ENCODE data around the gene DENND1A.

Gene DENND1A

GRCh38 chr9:123881604-123882003, 48.3 kb downstream of the DENND1A start:
- H3K36me3 Mint-ChIP-seq (ENCODE audit: low read depth): peaks cover 13% of the 10 kb centered on the region
- peaks cover 32% of the 10 kb centered on the region for H3K4me1 Mint-ChIP-seq (ENCODE audit: low read depth)
- no peaks in the 10 kb centered on the region for H3K9me3 Mint-ChIP-seq
- no peaks in the 10 kb centered on the region for H3K27me3 Mint-ChIP-seq
- intact Hi-C loops (cut with micrococcal nuclease): loop anchor here (10.0 kb wide), 1 partner anchor 57 kb away; no protein-coding TSS in a partner anchor
- H3K27ac Mint-ChIP-seq: no peak overlapping the region
- H3K4me3 Mint-ChIP-seq: no peak overlapping the region

GRCh38 chr9:123880420-123880819, 49.5 kb downstream of the DENND1A start:
- no peaks in the 10 kb centered on the region for H3K9me3 Mint-ChIP-seq
- H3K4me1 Mint-ChIP-seq (ENCODE audit: low read depth): peaks cover 31% of the 10 kb centered on the region
- intact Hi-C loops (cut with micrococcal nuclease): loop anchor here (10.0 kb wide), 1 partner anchor 56 kb away; no protein-coding TSS in a partner anchor
- H3K27ac Mint-ChIP-seq: no peak overlapping the region
- H3K4me3 Mint-ChIP-seq: no peak overlapping the region
- H3K36me3 Mint-ChIP-seq (ENCODE audit: low read depth): peaks cover 16% of the 10 kb centered on the region
- no peaks in the 10 kb centered on the region for H3K27me3 Mint-ChIP-seq

- intact Hi-C loops (cut with micrococcal nuclease): no loop called here
- Mint-ChIP-seq H3K36me3 (ENCODE audit: low read depth) (peaks cover 27% of the 10 kb centered on the region), H3K4me1 (ENCODE audit: low read depth) (peaks cover 5% of the 10 kb centered on the region), H3K4me3 (no peak overlapping the region), H3K27ac (no peak overlapping the region), H3K27me3 (no peaks in the 10 kb centered on the region), H3K9me3 (no peaks in the 10 kb centered on the region)
Observed at GRCh38 chr9:123876750-123877149, 53.2 kb downstream of the DENND1A start.

GRCh38 chr9:123872710-123873109, 57.2 kb downstream of the DENND1A start:
- Mint-ChIP-seq H3K4me3 (no peak overlapping the region), H3K27me3 (no peaks in the 10 kb centered on the region), H3K36me3 (ENCODE audit: low read depth) (peaks cover 31% of the 10 kb centered on the region), H3K27ac (no peak overlapping the region), H3K4me1 (ENCODE audit: low read depth) (peaks cover 19% of the 10 kb centered on the region), H3K9me3 (no peaks in the 10 kb centered on the region)
- intact Hi-C loops (cut with micrococcal nuclease): no loop called here

- intact Hi-C loops (cut with micrococcal nuclease): no loop called here
- Mint-ChIP-seq H3K36me3 (ENCODE audit: low read depth) (peaks cover 24% of the 10 kb centered on the region), H3K4me1 (ENCODE audit: low read depth) (peaks cover 27% of the 10 kb centered on the region), H3K4me3 (no peak overlapping the region), H3K27me3 (no peaks in the 10 kb centered on the region), H3K9me3 (no peaks in the 10 kb centered on the region), H3K27ac (peak overlapping the region; percentile 27)
Observed at GRCh38 chr9:123871781-123872180, 58.1 kb downstream of the DENND1A start.

- H3K9me3 Mint-ChIP-seq: no peaks in the 10 kb centered on the region
- intact Hi-C loops (cut with micrococcal nuclease): no loop called here
- H3K4me1 Mint-ChIP-seq (ENCODE audit: low read depth): peaks cover 48% of the 10 kb centered on the region
- no peaks in the 10 kb centered on the region for H3K27me3 Mint-ChIP-seq
- H3K27ac Mint-ChIP-seq: peak overlapping the region; percentile 96
- H3K36me3 Mint-ChIP-seq (ENCODE audit: low read depth): peaks cover 10% of the 10 kb centered on the region
- peak overlapping the region; percentile 48 for H3K4me3 Mint-ChIP-seq
Observed at GRCh38 chr9:123868002-123868401, 61.9 kb downstream of the DENND1A start.

GRCh38 chr9:123867034-123867433, 62.9 kb downstream of the DENND1A start:
- intact Hi-C loops (cut with micrococcal nuclease): loop anchor here (2.0 kb wide), 1 partner anchor 62 kb away; no protein-coding TSS in a partner anchor
- H3K27ac Mint-ChIP-seq: peak overlapping the region; percentile 96
- no peaks in the 10 kb centered on the region for H3K27me3 Mint-ChIP-seq
- H3K36me3 Mint-ChIP-seq (ENCODE audit: low read depth): peaks cover 10% of the 10 kb centered on the region
- peaks cover 58% of the 10 kb centered on the region for H3K4me1 Mint-ChIP-seq (ENCODE audit: low read depth)
- H3K4me3 Mint-ChIP-seq: peak overlapping the region; percentile 40
- H3K9me3 Mint-ChIP-seq: no peaks in the 10 kb centered on the region

GRCh38 chr9:123866497-123866896, 63.4 kb downstream of the DENND1A start:
- Mint-ChIP-seq H3K4me3 (no peak overlapping the region), H3K27me3 (no peaks in the 10 kb centered on the region), H3K27ac (peak overlapping the region; percentile 96), H3K4me1 (ENCODE audit: low read depth) (peaks cover 53% of the 10 kb centered on the region), H3K9me3 (no peaks in the 10 kb centered on the region), H3K36me3 (ENCODE audit: low read depth) (peaks cover 10% of the 10 kb centered on the region)
- intact Hi-C loops (cut with micrococcal nuclease): loop anchor here (2.0 kb wide), 1 partner anchor 62 kb away; no protein-coding TSS in a partner anchor

GRCh38 chr9:123865226-123866000, 64.5 kb downstream of the DENND1A start:
- H3K9me3 Mint-ChIP-seq: no peaks in the 10 kb centered on the region
- no peak overlapping the region for H3K4me3 Mint-ChIP-seq
- H3K36me3 Mint-ChIP-seq (ENCODE audit: low read depth): peaks cover 10% of the 10 kb centered on the region
- intact Hi-C loops (cut with micrococcal nuclease): loop anchor here (2.0 kb wide), 1 partner anchor 31 kb away; no protein-coding TSS in a partner anchor
- H3K4me1 Mint-ChIP-seq (ENCODE audit: low read depth): peaks cover 55% of the 10 kb centered on the region
- no peaks in the 10 kb centered on the region for H3K27me3 Mint-ChIP-seq
- H3K27ac Mint-ChIP-seq: peak overlapping the region; percentile 96

GRCh38 chr9:123864251-123864650, 65.7 kb downstream of the DENND1A start:
- Mint-ChIP-seq H3K36me3 (ENCODE audit: low read depth) (no peaks in the 10 kb centered on the region), H3K4me3 (no peak overlapping the region), H3K27me3 (no peaks in the 10 kb centered on the region), H3K27ac (peak overlapping the region; percentile 96), H3K4me1 (ENCODE audit: low read depth) (peaks cover 53% of the 10 kb centered on the region), H3K9me3 (no peaks in the 10 kb centered on the region)
- intact Hi-C loops (cut with micrococcal nuclease): loop anchor here (2.0 kb wide), 1 partner anchor 29 kb away; no protein-coding TSS in a partner anchor

GRCh38 chr9:123863164-123863855, 66.6 kb downstream of the DENND1A start:
- Mint-ChIP-seq H3K4me3 (no peak overlapping the region), H3K9me3 (no peaks in the 10 kb centered on the region), H3K36me3 (ENCODE audit: low read depth) (peaks cover 4% of the 10 kb centered on the region), H3K27me3 (no peaks in the 10 kb centered on the region), H3K4me1 (ENCODE audit: low read depth) (peaks cover 53% of the 10 kb centered on the region), H3K27ac (no peak overlapping the region)
- intact Hi-C loops (cut with micrococcal nuclease): no loop called here

- Mint-ChIP-seq H3K27ac (no peak overlapping the region), H3K36me3 (ENCODE audit: low read depth) (peaks cover 8% of the 10 kb centered on the region), H3K27me3 (no peaks in the 10 kb centered on the region), H3K4me1 (ENCODE audit: low read depth) (peaks cover 47% of the 10 kb centered on the region), H3K9me3 (no peaks in the 10 kb centered on the region), H3K4me3 (no peak overlapping the region)
- intact Hi-C loops (cut with micrococcal nuclease): no loop called here
Observed at GRCh38 chr9:123861756-123862120, 68.2 kb downstream of the DENND1A start.

GRCh38 chr9:123861086-123861755, 68.7 kb downstream of the DENND1A start:
- H3K27me3 Mint-ChIP-seq: no peaks in the 10 kb centered on the region
- peak overlapping the region; percentile 25 for H3K27ac Mint-ChIP-seq
- no peaks in the 10 kb centered on the region for H3K9me3 Mint-ChIP-seq
- no peak overlapping the region for H3K4me3 Mint-ChIP-seq
- peaks cover 13% of the 10 kb centered on the region for H3K36me3 Mint-ChIP-seq (ENCODE audit: low read depth)
- H3K4me1 Mint-ChIP-seq (ENCODE audit: low read depth): peaks cover 52% of the 10 kb centered on the region
- intact Hi-C loops (cut with micrococcal nuclease): no loop called here

- Mint-ChIP-seq H3K36me3 (ENCODE audit: low read depth) (peaks cover 17% of the 10 kb centered on the region), H3K27me3 (no peaks in the 10 kb centered on the region), H3K4me1 (ENCODE audit: low read depth) (peaks cover 46% of the 10 kb centered on the region), H3K27ac (peak overlapping the region; percentile 25), H3K4me3 (no peak overlapping the region), H3K9me3 (no peaks in the 10 kb centered on the region)
- intact Hi-C loops (cut with micrococcal nuclease): no loop called here
Observed at GRCh38 chr9:123860603-123861002, 69.3 kb downstream of the DENND1A start.

All from dendritic cell treated with granulocyte-macrophage colony-stimulating factor and Interleukin-4, amounts not matched to agents 40 ng/mL and 50 ng/mL, for 4 days (primary cell).